H1 (cell line): ENCODE data around the gene RGS9. TPM values are rescaled to one million over a fixed set of nuclear protein-coding genes. Genes with fewer than 3 reads are reported as not detected.

ENCODE experiments used
- EGR1 ChIP-seq: IDR thresholded peaks from 2 replicates; pipeline ENCODE4 v1.6.1; 2011; ENCODE audit warnings: low read depth, low read length, borderline replicate concordance
- RAD21 ChIP-seq, 2 experiments: IDR thresholded peaks in 1 of 2; conservative IDR thresholded peaks in 1 of 2; 2 replicates each; pipeline ENCODE4 v1.6.1; 2011; ENCODE audit warnings: low read depth in 2 of 2, low read length in 2 of 2, improper control_type of control experiment in 1 of 2, inconsistent platforms in 1 of 2, mild to moderate bottlenecking in 1 of 2, moderate library complexity in 1 of 2
- SAP30 ChIP-seq: fragments of 300-600 bp; sonication (generic); IDR thresholded peaks from 2 replicates; pipeline ENCODE4 v1.7.1; 2012; ENCODE audit warnings: low read length, moderate library complexity, mild to moderate bottlenecking, inconsistent platforms; ENCODE audit not compliant: insufficient read depth, insufficient replicate concordance
- polyA plus RNA-seq, 7 experiments: library from polyadenylated mRNA; depleted of rRNA in 3 of 7; stranded (reverse) in 5 of 7; unstranded in 2 of 7; fragments of >200 nt in 5 of 7; fragments of 200-250 nt in 2 of 7; gene quantifications; 1 replicate in 5 of 7; 2 replicates in 1 of 7; 4 replicates in 1 of 7; pipeline versions ENCODE4 v1.2.1 to v1.2.3, GENCODE V29; 2011 to 2013; ENCODE audit warnings: missing spikeins in 2 of 7, mixed read lengths in 2 of 7
- total RNA-seq: library from RNA; stranded (reverse); fragmentation: NEBNext Ultra II Directional; extraction: Animal tissue kit (Norgen Biotek cat#: 25700); gene quantifications from 2 replicates; pipeline ENCODE4 v1.2.1, GENCODE V29; 2021
- TF ChIP-seq, protein P1 (sequence below): IDR thresholded peaks from 2 replicates; pipeline ENCODE4 v1.6.1; 2012; ENCODE audit warnings: low read length, inconsistent platforms

Gene RGS9
- total and polyA plus RNA-seq, 2 of the 8 experiments (the other 6 are each of a cell fraction or from before 2014, with no cell fraction given) = 8.9 to 20.5 TPM

DNA sequence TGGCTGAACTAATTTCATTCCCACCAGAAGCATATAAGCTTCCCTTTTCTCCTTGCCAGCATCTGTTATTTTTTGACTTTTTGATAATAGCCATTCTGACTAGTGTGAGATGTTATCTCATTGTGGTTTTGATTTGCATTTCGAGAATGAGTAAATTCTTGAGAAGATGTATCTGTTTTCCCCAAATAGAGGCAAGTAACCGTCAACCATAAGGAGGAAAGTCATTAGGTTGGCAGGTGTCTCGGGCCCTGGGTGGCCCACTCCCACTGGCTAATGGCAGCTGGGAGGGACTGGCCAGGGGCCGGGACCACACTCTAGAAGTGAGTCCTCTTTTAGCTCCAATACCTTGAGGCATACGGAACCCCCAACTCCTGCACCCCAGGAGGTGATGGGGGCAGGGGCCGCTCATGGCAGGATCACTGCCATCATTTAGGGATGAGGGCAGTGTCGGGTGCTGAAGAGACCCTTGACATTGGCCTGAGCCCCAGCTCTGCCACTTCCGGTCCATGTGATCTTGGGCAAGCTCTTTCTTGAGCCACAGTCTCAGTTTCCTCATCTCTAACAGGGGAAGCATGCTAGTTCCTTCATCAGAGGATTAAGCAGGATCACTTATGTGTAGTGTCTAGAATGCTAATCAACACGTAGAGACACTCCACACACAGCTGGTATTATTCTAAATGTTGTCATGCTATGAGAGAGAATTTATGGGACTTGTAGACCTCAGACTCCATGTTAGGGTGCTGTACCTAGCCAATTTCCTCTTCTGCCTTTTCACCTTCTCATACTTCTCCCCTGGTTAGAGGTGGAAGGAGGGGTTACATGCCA is 44.3 kb downstream of the RGS9 start (continued):
- TF ChIP-seq, protein P1, sequence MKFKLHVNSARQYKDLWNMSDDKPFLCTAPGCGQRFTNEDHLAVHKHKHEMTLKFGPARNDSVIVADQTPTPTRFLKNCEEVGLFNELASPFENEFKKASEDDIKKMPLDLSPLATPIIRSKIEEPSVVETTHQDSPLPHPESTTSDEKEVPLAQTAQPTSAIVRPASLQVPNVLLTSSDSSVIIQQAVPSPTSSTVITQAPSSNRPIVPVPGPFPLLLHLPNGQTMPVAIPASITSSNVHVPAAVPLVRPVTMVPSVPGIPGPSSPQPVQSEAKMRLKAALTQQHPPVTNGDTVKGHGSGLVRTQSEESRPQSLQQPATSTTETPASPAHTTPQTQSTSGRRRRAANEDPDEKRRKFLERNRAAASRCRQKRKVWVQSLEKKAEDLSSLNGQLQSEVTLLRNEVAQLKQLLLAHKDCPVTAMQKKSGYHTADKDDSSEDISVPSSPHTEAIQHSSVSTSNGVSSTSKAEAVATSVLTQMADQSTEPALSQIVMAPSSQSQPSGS = no peak
- TF ChIP-seq EGR1 = no peak
- TF ChIP-seq RAD21 (IDR thresholded peaks at IDR 0.05 in 1 of 2, conservative IDR thresholded peaks at IDR 0.05 in 1 of 2; ENCODE audit: low read depth in 2 of 2, low read length in 2 of 2) = no peak
- TF ChIP-seq SAP30 = no peak
